Measurements from ENCODE around the gene RCAN3.

DNA sequence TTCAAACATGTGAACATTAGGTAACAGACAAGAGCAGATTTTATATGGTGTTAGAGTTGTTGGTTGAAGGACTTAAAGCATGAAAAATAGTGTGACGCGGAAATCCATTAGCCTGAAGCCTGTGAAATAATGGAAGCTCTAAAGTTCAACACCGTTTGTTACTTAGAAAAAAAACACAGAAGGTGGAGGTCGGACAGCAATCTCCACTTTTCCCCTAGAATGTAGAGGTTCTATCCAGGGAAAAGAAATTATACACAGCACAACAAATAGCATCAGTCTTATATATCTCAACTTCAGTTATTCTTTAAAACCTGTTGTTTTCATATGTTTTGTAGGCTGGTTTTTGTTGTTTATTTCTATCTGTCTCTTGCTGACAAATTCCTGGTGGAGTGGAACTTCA is 1.9 kb downstream of the RCAN3 start:
- TF ChIP-seq CTCF (conservative IDR thresholded peaks at IDR 0.05; ENCODE audit: low read depth, low read length): no peak
- no peak for TF ChIP-seq EZH2phosphoT487 (IDR thresholded peaks at IDR 0.05; ENCODE audit: borderline replicate concordance, low read length)

All from PC-3 (cell line).